SK-N-DZ (cell line): ENCODE results near the gene ELF4.

ENCODE experiments used
- DNase-seq: peaks from one replicate; pipeline ENCODE4 v3.0.0-alpha.2; 2015; ENCODE audit warnings: low spot score

Gene ELF4

DNA sequence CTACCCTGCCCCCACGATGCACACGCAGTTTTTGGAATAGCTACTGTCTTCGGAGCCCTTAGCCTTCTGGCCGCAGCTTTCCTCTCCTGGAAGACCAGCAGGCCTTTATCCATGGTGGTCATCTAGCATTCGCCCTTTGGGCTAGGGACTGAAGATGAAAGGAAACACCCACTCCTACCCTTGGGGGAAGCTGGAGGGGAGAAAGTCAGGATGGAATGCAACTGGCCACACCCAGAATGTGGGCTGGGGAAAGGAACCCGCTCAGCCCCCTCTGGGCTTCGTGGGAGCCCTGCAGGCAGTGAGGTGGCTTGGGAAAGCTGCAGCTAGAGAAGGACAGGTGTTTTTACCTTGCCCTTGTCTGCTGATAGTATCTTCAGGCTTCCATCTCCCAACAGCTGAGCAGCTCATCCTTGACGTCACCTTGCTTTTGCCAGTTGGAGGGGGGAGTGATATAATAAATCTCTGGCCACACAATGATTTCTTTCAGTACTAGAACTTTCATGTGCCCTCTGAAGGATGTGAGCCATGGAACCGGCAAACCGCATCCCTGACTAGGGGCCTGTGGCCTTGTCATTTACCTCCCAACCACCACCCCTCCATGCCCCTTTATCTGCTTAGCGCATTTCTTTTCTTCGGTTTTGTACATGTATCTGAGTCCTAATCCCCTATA, 59.0 kb downstream of the ELF4 start:
- no peak for DNase-seq

DNA sequence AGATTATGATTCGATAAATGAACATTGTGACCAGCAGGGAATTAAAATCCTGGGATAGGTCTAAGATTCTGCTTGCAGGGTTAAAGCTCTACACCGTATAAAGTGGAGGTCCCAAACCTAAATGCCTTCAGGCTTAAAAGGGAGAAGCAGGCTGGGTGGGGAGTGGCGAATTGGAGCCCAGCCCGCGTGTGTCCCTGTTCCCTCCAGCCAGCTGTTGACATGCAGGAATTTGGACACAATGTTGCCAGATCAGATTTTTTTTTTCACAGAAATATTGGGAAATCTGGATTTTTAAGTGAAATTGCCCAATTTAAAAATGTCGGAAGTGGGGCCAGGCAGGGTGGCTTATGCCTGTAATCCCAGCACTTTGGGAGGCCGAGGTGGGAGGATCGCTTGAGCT, 60.5 kb downstream of the ELF4 start:
- no peak for DNase-seq

DNA sequence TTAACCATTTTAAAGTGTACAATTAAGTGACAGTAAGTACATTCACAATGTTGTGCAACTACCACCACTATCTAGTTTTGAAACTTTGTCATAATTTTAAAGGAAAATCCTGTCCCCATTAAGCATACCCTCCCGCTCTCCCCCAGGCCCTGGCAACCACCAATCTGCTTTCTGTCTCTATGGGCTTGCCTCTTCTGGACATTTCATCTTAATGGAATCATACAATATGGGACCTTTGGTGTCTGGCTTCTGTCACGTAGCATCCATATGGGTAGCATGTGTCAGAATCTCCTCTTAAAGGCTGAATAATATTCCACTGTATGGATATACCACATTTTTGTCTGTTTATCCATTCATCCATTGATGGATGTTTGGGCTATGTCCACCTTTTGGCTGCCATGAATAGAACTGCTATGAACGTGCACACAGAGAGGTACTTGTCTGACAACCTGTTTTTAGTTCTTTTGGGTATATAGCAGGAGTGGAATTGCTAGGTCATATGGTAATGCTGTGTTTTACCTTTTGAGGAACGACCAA, 61.5 kb downstream of the ELF4 start:
- DNase-seq: no peak

DNA sequence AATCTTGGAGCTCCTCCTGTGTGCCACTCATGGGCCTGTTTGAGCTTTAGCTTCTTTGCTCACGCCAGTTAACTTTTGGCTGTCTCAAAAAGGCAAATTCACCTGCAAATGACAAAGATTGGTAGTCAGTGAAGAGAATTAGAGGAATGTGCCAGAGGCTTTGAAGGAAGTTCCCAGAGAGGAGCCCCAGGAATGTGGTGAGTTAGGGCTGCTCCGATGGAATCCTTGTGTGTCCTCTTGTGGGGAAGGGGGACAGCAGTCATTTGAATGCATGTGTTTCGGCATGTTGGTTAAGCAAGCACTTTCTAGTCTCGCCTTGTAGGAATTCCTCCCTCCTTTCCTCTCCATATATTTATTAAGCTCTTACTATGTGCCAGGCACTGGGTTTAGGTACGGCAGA, 62.9 kb downstream of the ELF4 start:
- no peak for DNase-seq

DNA sequence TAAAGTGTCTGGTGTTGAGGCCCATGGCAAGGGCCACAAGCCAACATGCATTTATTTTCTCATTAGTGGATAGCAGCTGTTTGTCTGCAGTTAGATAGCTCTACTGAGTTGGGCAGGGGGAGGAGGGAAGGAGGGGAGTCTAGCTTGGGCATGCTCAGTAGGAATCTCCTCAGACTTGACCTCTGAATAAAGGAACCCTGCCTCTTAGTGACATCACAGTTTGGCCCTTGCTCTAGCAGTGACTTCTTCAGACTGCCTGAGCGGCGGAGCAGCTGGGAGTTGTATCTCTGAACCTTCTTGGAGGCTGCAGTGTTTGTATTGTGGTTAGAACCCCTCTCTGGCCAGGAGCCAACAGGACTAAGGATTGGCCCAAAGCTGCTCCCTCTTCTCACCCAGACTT, 70.5 kb downstream of the ELF4 start:
- no peak for DNase-seq

DNA sequence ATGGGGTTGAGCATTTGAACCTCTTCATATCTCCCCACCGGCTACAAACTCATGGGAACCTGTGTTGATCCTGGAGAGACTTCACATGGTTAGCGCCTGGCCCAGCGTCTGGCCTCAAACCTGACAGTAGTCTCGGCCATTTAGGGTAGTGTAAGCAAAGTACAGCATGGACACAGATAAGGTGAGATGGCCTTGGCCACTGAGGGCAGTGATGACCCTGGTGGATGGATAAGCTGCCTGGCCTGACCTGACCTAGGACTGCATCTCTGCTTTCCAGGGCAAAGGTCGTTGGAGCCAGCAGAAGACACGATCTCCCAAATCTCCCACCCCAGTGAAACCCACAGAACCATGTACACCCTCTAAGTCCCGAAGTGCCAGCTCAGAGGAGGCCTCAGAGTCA, 76.1 kb downstream of the ELF4 start:
- no peak for DNase-seq

DNA sequence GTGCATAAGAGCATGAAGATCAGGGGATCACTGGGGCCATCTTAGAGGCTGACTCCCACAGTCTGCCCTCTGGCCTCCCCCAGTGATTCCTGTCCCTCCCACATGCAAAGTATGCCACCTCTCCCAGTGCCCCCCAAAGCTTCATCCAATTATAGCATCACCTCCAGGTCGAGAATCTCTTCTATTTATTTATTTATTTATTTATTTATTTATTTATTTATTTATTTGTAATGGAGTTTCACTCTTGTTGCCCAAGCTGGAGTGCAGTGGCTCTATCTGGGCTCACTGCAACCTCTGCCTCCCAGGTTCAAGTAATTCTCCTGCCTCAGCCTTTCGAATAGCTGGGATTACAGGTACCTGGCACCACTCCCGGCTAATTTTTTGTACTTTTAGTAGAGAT, 77.7 kb downstream of the ELF4 start:
- DNase-seq: no peak

DNA sequence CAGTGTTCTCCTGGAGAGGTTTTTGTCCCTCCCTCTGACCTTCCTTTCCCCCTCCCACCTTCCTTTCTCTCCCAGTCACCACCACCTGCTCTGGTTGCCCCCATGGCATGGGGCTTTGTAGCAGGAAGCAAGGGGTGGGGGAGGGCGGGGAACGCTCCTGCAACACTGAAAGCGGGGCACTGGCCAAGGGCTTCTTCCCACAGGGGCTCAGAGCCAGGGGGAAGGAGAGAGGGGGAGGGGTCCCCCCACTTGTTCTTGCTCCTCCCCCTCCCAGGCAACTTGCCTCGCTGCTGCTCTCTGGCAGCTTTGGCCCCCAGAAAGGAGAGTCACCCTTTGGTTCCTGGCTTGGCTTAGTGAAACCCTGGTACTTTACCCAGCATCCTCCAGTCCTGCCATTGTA, 79.5 kb downstream of the ELF4 start:
- no peak for DNase-seq

DNA sequence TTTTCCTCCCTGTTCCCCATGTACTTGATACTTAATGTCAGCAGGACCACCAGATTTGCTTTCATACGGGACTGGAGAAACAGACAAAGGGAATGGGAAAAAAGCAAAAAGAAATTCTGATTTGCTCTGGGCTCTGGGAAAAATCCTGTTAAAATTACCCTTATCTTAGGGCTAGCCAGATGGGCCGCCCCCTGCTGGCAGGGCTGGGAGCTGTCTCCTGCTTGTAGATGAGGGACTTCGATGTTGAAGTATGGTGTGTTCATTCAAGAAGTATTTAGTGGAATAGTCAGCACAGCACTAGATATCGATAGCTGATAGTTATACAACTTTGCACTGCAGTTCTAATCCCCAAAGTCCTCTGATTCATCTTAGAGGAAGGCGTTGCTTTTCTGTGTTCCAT, 82.1 kb downstream of the ELF4 start:
- peak; percentile 9 for DNase-seq

DNA sequence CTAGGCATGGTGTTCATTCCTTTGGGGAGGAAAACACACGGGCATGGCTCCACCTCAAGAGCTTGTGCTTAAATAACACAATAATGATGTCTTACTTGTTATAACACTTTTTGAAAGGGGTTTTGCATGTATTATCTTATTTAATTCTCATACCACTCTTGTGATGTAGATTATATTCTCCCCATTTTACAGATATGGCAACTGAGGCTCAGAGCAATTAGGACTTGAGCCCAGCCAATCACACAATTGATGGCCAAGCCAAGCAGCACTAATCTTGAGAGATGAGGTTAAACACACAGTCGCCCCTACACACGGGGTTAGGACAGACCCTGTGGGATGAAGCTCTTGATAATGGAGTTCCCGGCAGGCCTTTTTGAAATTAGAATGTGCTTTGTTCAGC, 82.7 kb downstream of the ELF4 start:
- no peak for DNase-seq

DNA sequence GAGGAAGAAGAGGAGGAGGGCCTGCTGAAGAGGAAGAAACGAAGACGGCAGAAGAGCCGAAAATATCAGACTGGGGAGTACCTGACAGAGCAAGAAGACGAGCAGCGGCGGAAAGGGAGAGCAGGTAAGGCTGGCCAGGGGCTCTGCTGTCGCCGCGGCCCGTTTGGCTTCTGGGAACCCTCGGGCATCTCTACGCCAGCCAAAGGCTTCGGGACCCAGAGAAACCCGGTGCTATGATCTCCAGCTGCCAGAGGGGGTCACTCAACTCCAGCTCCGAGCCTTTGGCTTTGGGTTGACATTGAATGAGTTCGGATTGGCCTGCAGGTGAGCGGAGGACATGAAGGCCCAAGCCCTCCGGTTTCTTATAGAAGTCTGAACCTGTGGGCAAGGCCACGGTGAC, 85.0 kb downstream of the ELF4 start:
- DNase-seq: no peak

DNA sequence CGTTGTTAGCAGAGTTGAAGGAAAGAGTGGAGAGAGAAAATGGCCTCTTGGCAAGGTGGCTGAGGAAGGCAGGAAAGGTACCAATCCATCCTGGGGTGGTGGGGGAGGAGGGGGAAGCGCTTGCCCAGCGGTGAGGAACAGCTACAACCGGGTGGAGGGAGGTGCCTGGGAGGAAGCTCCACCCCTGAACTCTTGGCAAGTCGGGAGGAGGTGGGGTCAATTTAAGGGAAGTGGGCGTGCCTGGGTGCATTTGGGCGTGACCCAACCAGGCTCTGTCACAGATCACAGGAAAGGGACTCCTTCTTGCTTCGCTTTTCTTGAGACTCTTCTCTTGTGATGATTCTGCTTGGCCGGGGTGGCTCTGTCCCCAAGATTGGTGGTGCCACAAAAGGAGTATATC, 86.2 kb downstream of the ELF4 start:
- DNase-seq: peak; percentile 15

DNA sequence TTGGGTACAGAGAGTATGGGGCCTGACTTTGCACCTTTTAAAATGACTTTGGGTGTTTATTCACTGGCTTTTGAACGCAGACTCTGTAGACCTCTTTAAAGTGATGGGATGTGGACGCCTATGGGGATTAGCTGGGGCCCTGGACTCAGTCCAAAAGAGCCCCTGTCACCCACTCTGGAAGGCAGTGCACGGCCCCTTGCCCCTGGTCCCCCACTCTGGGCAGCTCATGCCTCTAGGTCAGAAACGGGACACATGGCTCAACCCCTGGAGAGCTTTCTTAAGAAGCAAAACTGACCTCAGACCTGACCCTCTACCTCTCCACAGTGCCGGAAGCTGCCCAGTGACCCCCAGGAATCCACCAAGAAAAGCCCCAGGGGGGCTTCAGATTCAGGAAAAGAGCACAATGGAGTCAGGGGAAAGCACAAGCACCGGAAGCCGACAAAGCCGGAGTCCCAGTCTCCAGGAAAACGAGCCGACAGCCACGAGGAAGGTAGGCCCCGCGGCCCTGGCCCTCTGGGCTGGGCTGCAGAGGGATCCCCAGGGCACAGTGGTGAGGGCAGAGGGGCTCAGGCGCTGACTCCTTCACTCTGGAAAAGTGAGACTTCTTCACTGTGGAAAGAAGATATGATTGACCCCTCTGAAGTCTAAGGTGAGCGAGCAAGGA, 89.5 kb downstream of the ELF4 start:
- DNase-seq: no peak

DNA sequence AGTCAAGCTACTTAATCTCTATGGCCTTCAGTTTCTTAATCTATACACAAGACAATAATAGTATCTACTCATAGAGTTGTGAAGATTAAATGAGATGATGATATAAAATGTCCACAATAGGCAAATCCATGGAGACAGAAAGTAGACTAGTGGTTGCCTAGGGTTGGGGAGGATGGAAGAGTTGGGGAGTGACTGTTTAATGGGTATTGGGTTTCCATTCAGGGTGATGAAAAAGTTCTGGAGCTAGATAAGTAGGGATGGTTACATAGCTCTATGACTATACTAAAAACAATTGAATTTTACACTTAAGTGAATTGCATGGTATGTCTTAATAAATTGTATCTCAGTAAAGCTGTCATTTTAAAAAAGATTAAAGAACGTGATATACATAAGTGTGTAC, 92.2 kb downstream of the ELF4 start:
- DNase-seq: no peak

DNA sequence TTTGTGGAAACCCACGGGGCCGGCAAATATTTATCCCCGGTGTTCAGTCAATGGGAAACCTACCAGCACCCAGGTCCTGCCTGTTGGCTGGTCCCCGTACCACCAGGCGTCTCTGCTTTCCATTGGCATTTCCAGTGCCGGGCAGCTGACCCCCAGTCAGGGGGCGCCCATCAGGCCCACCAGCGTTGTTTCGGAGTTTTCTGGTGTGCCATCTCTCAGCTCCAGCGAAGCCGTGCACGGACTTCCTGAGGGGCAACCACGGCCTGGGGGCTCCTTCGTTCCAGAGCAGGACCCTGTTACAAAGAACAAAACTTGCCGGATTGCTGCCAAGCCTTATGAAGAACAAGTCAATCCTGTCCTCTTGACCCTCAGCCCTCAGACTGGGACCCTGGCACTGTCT, 95.1 kb downstream of the ELF4 start:
- no peak for DNase-seq
